MCF 10A (cell line): Measurements from ENCODE around the gene MYLK. TPM values are rescaled to one million over a fixed set of nuclear protein-coding genes. Genes with fewer than 3 reads are reported as not detected.

Experiments
- BruUV-seq: library from RNA; stranded (reverse); fragments of 400-500 nt; replicated peaks from 2 replicates; lab custom pipeline; 2021; lab: Mats Ljungman, UMichigan
- CTCF ChIA-PET: fragments of 300-600 bp; sonication (Branson Sonifier 250); formaldehyde crosslinking; extraction: SDS; loops from one replicate; lab custom pipeline; 2021; ENCODE audit warnings: antibody characterized with exemption, inconsistent platforms; lab: Yijun Ruan, JAX
- POLR2A ChIA-PET: fragments of 300-600, 350-650 bp; sonication (Branson Sonifier 250); formaldehyde crosslinking; extraction: SDS; loops from one replicate; lab custom pipeline; 2020; ENCODE audit warnings: antibody characterized with exemption, inconsistent platforms; lab: Yijun Ruan, JAX
- DNase-seq: peaks from one replicate; pipeline ENCODE4 v3.0.0-alpha.2; 2018; ENCODE audit not compliant: unreplicated experiment
- H3K27ac Mint-ChIP-seq: one replicate; pipeline ENCODE4 v1.8.0; 2022; ENCODE audit warnings: mild to moderate bottlenecking, low read depth, mixed read lengths; ENCODE audit not compliant: unreplicated experiment
- H3K27me3 Mint-ChIP-seq: one replicate; pipeline ENCODE4 v1.8.0; 2022; ENCODE audit warnings: mixed read lengths; ENCODE audit not compliant: insufficient read depth, unreplicated experiment
- H3K36me3 Mint-ChIP-seq: one replicate; pipeline ENCODE4 v1.8.0; 2022; ENCODE audit warnings: mild to moderate bottlenecking, moderate library complexity, mixed read lengths; ENCODE audit not compliant: insufficient read depth, unreplicated experiment
- H3K4me1 Mint-ChIP-seq: one replicate; pipeline ENCODE4 v1.8.0; 2022; ENCODE audit warnings: mixed read lengths; ENCODE audit not compliant: insufficient read depth, unreplicated experiment
- H3K4me3 Mint-ChIP-seq: one replicate; pipeline ENCODE4 v1.8.0; 2022; ENCODE audit warnings: mild to moderate bottlenecking, moderate library complexity, mixed read lengths; ENCODE audit not compliant: unreplicated experiment
- H3K9me3 Mint-ChIP-seq: one replicate; pipeline ENCODE4 v1.8.0; 2022; ENCODE audit warnings: mixed read lengths; ENCODE audit not compliant: unreplicated experiment
- intact Hi-C: fragments of 100-400 bp; cut with micrococcal nuclease; formaldehyde crosslinking; loops from 2 replicates; pipeline ENCODE4 v1.14.1; 2022
- total RNA-seq: library from RNA; stranded (reverse); gene quantifications from 2 replicates; pipeline ENCODE4 v1.2.3, GENCODE V29; 2022
- TF ChIP-seq, protein P1 (sequence below): fragments of 200-600 bp; IDR thresholded peaks from one replicate; pipeline ENCODE4 v1.8.0; 2022; ENCODE audit warnings: antibody characterized with exemption, mild to moderate bottlenecking; ENCODE audit not compliant: unreplicated experiment

MYLK gene
- total RNA-seq, 1 experiment from 2014 or later: 2.3 TPM

DNA sequence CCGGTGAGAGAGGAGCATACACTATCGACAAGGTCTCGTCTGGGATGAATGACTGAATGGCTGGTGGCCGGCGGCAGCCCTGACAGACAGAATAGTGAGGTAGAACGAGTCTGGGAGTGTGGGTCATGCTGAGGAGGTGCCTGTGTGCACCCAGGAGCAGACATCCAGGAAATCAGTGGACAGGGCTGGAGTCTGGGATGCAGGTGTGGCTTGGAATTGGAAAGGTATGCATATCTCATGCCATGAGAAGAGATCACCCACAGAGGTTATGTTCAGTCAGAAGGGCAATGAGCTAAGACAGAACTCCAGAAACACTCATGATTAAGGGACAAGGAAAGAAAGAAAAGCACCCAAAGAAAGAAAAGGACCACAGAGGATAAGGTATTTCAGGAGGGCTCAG lies 320.1 kb downstream of the MYLK start:
- no peak for DNase-seq
- H3K27me3 Mint-ChIP-seq: no peaks in the 10 kb centered on the region
- H3K9me3 Mint-ChIP-seq: no peaks in the 10 kb centered on the region
- peak overlapping the region; percentile 54 for H3K27ac Mint-ChIP-seq
- H3K4me1 Mint-ChIP-seq: peaks cover 22% of the 10 kb centered on the region
- BruUV-seq: no TSS peak
- intact Hi-C loops: no loop called here
- peaks cover 80% of the 10 kb centered on the region for H3K36me3 Mint-ChIP-seq
- ChIA-PET CTCF (interaction anchor here (0.6 to 2.1 kb wide), 4 partner anchors 12 to 996 kb away, joined by 3 to 6 read pairs (median 4); no protein-coding TSS in a partner anchor), POLR2A (interaction anchor here (3.8 kb wide), 1 partner anchor 19 kb away, joined by 17 read pairs; no protein-coding TSS in a partner anchor)
- H3K4me3 Mint-ChIP-seq: no peak overlapping the region
- TF ChIP-seq, protein P1, sequence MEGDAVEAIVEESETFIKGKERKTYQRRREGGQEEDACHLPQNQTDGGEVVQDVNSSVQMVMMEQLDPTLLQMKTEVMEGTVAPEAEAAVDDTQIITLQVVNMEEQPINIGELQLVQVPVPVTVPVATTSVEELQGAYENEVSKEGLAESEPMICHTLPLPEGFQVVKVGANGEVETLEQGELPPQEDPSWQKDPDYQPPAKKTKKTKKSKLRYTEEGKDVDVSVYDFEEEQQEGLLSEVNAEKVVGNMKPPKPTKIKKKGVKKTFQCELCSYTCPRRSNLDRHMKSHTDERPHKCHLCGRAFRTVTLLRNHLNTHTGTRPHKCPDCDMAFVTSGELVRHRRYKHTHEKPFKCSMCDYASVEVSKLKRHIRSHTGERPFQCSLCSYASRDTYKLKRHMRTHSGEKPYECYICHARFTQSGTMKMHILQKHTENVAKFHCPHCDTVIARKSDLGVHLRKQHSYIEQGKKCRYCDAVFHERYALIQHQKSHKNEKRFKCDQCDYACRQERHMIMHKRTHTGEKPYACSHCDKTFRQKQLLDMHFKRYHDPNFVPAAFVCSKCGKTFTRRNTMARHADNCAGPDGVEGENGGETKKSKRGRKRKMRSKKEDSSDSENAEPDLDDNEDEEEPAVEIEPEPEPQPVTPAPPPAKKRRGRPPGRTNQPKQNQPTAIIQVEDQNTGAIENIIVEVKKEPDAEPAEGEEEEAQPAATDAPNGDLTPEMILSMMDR: no peak

DNA sequence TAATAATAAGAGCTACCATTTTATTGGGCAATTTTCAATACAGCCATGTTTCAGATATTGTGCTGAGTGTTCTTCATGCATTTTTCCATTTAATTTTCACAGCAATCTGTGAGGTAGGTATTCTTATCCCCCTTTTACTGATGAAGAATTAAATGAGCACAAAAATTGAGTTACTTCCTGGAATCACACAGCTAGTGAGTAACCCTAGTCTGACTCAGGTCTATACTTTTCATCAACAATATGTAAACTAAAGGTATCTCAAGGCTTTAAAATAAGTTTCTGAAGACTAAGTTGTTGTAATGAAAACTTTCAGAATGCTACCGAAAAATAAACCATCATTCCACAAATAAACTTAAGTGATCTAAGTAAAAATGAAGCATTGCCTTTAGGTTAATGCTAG lies 321.6 kb downstream of the MYLK start:
- no TSS peak for BruUV-seq
- no peaks in the 10 kb centered on the region for H3K27me3 Mint-ChIP-seq
- no peak overlapping the region for H3K27ac Mint-ChIP-seq
- CTCF ChIA-PET: interaction anchor here (1.7 to 2.1 kb wide), 3 partner anchors 161 to 236 kb away, joined by 5 to 9 read pairs (median 8); no protein-coding TSS in a partner anchor
- POLR2A ChIA-PET: interaction anchor here (0.6 to 3.8 kb wide), 4 partner anchors 17 to 55 kb away, joined by 3 to 17 read pairs (median 4); no protein-coding TSS in a partner anchor
- H3K36me3 Mint-ChIP-seq: peaks cover 78% of the 10 kb centered on the region
- H3K4me3 Mint-ChIP-seq: no peak overlapping the region
- H3K4me1 Mint-ChIP-seq: peaks cover 15% of the 10 kb centered on the region
- H3K9me3 Mint-ChIP-seq: no peaks in the 10 kb centered on the region
- TF ChIP-seq, protein P1: no peak
- intact Hi-C loops: no loop called here
- no peak for DNase-seq

DNA sequence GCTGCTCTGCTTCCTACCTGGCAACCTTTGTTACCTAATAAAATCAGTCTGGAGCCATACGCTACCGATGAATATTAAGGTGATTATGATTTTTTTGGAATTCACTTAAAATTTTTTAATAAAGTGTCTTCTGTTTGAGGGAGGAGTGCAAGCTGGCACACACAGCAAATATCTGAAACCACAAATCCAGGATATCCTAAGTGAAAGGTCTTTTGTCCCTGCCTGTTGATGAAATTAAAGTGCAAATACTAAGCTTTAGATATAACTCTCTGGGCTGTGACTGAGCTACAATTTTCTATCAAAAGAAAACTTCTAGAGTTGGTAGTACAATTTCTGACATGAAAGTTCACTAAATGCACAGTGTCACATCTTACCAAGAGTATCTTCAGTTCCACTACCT lies 322.9 kb downstream of the MYLK start:
- TF ChIP-seq, protein P1: no peak
- POLR2A ChIA-PET: interaction anchor here (0.7 kb wide), 1 partner anchor 10 kb away, joined by 3 read pairs; no protein-coding TSS in a partner anchor
- DNase-seq: no peak
- no peaks in the 10 kb centered on the region for H3K27me3 Mint-ChIP-seq
- CTCF ChIA-PET: interaction anchor here (0.6 to 4.9 kb wide), 5 partner anchors 13 to 1716 kb away, joined by 3 to 62 read pairs (median 4); no protein-coding TSS in a partner anchor
- H3K36me3 Mint-ChIP-seq: peaks cover 82% of the 10 kb centered on the region
- H3K9me3 Mint-ChIP-seq: no peaks in the 10 kb centered on the region
- peaks cover 15% of the 10 kb centered on the region for H3K4me1 Mint-ChIP-seq
- H3K27ac Mint-ChIP-seq: no peak overlapping the region
- intact Hi-C loops: no loop called here
- H3K4me3 Mint-ChIP-seq: no peak overlapping the region
- BruUV-seq: no TSS peak

Other genes with a start within 250 kb of the MYLK start
- gene CCDC14, start 76.9 kb upstream of the MYLK start, total RNA-seq: 23.8 and 31.1 TPM in 2 replicates
- not detected in 2 replicates for gene ROPN1, start 107.8 kb upstream of the MYLK start, total RNA-seq
- 0.05 TPM in 1 of 2 replicates, not detected in the other for gene KALRN, start 149.0 kb upstream of the MYLK start, total RNA-seq